ENCODE data around the gene LBX1. TPM values are rescaled to one million over a fixed set of nuclear protein-coding genes. Genes with fewer than 3 reads are reported as not detected.
A peak's percentile ranks its signal among the peaks of the same experiment; 100 is the strongest.

The LBX1 gene
- polyA plus RNA-seq, 1 experiment, result not detected

DNA sequence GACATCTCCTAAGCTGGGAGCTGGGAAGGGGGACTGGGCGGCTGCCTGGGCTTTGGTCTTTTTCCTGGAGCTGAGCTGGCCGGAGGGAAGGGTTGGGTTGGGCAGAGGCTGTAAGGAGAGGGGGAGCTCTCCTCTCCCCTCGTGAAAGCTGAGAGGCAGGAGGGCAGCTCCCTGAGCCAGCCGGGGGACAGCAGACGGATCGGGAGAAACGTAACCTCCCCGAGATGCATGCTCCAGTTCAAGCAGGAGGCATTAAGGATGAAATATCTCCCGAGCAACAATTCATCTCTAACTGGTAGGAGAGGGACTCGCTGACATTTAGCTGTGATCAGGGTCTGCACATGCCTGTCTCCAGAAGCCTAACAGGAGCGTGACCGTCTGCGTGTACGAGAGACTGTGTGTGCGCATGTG is 19.9 kb upstream of the LBX1 start:
- no peaks in the 10 kb centered on the region for H3K9me3 ChIP-seq (ENCODE audit: control insufficient read depth, insufficient read depth, low read length)
- POLR2A ChIA-PET, result no interaction called here
- CTCF ChIA-PET, result interaction anchor here (1.4 to 1.5 kb wide), 2 partner anchors 35 to 195 kb away, joined by 3 to 4 read pairs; no protein-coding TSS in a partner anchor
- peaks cover 43% of the 10 kb centered on the region for H3K27me3 ChIP-seq (ENCODE audit: control insufficient read depth, insufficient read depth, low read length)
- TF ChIP-seq, protein P1, sequence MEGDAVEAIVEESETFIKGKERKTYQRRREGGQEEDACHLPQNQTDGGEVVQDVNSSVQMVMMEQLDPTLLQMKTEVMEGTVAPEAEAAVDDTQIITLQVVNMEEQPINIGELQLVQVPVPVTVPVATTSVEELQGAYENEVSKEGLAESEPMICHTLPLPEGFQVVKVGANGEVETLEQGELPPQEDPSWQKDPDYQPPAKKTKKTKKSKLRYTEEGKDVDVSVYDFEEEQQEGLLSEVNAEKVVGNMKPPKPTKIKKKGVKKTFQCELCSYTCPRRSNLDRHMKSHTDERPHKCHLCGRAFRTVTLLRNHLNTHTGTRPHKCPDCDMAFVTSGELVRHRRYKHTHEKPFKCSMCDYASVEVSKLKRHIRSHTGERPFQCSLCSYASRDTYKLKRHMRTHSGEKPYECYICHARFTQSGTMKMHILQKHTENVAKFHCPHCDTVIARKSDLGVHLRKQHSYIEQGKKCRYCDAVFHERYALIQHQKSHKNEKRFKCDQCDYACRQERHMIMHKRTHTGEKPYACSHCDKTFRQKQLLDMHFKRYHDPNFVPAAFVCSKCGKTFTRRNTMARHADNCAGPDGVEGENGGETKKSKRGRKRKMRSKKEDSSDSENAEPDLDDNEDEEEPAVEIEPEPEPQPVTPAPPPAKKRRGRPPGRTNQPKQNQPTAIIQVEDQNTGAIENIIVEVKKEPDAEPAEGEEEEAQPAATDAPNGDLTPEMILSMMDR (IDR thresholded peaks at IDR 0.05; ENCODE audit: low read depth, low read length), result no peak
- no peak overlapping the region for H3K27ac ChIP-seq (ENCODE audit: low read depth, low read length)
- no peak for DNase-seq (ENCODE audit: low read depth, low spot score)
- H3K4me3 ChIP-seq (ENCODE audit: low read depth, low read length), result no peak overlapping the region

DNA sequence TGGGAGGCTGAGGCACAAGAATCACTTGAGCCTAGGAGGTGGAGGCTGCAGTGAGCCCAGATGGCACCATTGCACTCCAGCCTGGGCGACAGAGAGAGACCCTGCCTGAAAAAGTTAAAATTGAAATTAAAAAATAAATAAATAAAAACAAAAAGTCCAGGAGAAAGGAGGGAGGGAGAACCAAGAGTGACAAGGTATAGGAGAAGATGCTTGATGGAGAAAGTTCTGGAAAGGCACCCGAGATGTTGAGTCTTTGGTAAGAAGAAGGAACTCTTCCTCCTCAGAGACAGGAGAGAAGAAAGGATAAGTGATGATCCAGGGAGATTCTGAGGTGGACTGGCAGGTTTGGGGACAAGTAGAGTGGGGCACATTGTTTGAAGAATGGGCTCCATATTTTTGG is 17.4 kb upstream of the LBX1 start:
- TF ChIP-seq, protein P1 (IDR thresholded peaks at IDR 0.05; ENCODE audit: low read depth, low read length), result no peak
- POLR2A ChIA-PET, result no interaction called here
- Histone ChIP-seq H3K4me3 (ENCODE audit: low read depth, low read length) (no peak overlapping the region), H3K27me3 (ENCODE audit: control insufficient read depth, insufficient read depth, low read length) (peaks cover 33% of the 10 kb centered on the region), H3K9me3 (ENCODE audit: control insufficient read depth, insufficient read depth, low read length) (no peaks in the 10 kb centered on the region; the same call in 1 of the 2 replicates), H3K27ac (ENCODE audit: low read depth, low read length) (no peak overlapping the region)
- DNase-seq (ENCODE audit: low read depth, low spot score), result no peak
- CTCF ChIA-PET, result interaction anchor here (2.9 kb wide), 1 partner anchor 33 kb away, joined by 7 read pairs; no protein-coding TSS in a partner anchor

DNA sequence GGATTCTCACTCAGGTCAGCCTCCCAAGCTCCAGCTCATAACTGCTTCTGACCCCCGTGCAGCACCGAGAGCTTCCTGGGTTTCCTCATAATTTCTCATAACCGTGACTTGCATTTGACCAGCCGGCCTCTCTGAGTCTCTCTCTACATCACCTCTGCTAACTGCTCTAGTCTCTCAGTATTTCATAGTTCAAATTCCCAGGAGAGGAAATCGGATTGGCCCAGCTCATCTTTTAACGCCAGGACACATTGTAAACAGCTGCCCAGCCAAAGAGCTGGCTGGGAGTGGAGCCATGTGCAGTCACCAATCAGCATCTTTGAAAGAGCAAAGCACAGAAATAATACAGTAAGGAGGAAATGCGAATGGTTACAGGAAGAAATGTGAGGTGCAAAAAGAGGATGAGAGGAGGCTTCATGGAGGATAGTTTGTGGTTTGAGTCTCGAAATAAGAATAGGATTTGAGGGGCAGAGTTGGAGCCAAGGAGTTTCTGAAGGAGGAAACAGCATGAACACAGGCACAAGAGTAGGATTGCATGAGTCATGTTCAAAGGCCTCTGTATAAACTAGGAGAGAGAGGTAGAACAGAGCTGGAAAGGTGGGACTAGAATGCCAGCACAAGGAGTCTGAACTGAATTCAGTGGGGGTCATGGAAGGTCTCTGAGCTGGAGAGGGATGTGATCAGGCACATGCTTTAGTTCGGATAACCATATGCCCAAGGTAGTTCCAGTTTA is 15.2 kb upstream of the LBX1 start:
- ChIA-PET CTCF (interaction anchor here (1.1 to 2.2 kb wide), 3 partner anchors 30 to 326 kb away, joined by 5 to 11 read pairs (median 5); no protein-coding TSS in a partner anchor), POLR2A (no interaction called here)
- no peak overlapping the region for H3K4me3 ChIP-seq (ENCODE audit: low read depth, low read length)
- H3K27ac ChIP-seq (ENCODE audit: low read depth, low read length), result peak overlapping the region; percentile 77
- no peaks in the 10 kb centered on the region; the same call in 1 of the 2 replicates for H3K9me3 ChIP-seq (ENCODE audit: control insufficient read depth, insufficient read depth, low read length)
- peak; percentile 43 for DNase-seq (ENCODE audit: low read depth, low spot score)
- H3K27me3 ChIP-seq (ENCODE audit: control insufficient read depth, insufficient read depth, low read length), result peaks cover 29% of the 10 kb centered on the region
- TF ChIP-seq, protein P1 (IDR thresholded peaks at IDR 0.05; ENCODE audit: low read depth, low read length), result no peak

DNA sequence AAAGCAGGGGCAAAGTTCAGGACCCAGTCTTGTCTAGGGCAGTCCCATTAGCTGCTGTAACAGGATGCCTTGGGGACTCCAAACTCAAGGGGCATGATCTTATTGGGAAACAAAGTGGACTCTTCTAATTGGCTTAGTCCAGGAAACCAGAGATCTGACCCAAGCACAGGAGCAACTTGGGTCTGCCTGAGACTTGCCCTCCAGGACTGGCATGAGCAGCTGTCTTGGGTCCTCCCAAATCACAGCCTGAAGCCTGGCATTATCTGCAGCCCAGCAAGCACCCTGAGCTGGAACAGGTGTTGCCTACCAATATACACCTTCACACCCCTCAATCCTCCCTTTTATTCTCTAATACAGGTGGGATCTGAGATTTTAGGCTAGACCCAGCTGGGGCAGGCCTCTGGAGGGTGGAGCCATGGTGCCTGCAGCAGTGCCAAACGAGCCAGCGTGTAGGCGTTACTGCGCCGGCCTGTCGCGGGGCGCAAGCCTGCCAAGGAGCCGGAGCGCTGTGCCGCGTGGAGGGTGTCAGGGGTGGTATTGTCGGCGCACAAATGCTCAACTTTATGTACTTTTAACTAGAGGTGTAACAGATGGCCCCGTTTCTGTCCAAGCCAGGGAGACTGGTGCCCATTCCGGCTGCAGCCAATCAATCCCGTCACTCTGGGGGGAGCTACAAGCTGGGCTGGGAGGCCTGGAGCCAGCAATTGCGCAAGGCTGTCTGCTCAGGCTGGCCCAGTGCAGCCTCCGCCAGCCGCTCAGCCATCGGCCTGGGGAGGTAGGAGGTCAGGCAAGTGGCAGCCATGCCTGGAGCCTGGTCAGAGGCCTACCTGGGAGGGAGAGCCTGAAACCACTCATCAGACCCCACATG is 12.8 kb upstream of the LBX1 start:
- TF ChIP-seq, protein P1 (IDR thresholded peaks at IDR 0.05; ENCODE audit: low read depth, low read length), result no peak
- DNase-seq (ENCODE audit: low read depth, low spot score), result no peak
- Histone ChIP-seq H3K9me3 (ENCODE audit: control insufficient read depth, insufficient read depth, low read length) (peaks cover 5% of the 10 kb centered on the region), H3K27ac (ENCODE audit: low read depth, low read length) (no peak overlapping the region), H3K4me3 (ENCODE audit: low read depth, low read length) (no peak overlapping the region), H3K27me3 (ENCODE audit: control insufficient read depth, insufficient read depth, low read length) (peaks cover 37% of the 10 kb centered on the region)
- CTCF ChIA-PET, result interaction anchor here (0.6 to 0.7 kb wide), 2 partner anchors 28 to 32 kb away, joined by 3 read pairs; no protein-coding TSS in a partner anchor
- POLR2A ChIA-PET, result no interaction called here

Data from AG04450 (cell line).